ENCODE measurements around the gene EYA2. TPM values are rescaled to one million over a fixed set of nuclear protein-coding genes. Genes with fewer than 3 reads are reported as not detected.
"Not testable (repeated sequence)": the region's sequence is repeated elsewhere in the genome, so short reads cannot be mapped to it uniquely, and the experiment has no call there.

The EYA2 gene
- total RNA-seq, 1 donor from 2014 or later: 1.3 TPM

DNA sequence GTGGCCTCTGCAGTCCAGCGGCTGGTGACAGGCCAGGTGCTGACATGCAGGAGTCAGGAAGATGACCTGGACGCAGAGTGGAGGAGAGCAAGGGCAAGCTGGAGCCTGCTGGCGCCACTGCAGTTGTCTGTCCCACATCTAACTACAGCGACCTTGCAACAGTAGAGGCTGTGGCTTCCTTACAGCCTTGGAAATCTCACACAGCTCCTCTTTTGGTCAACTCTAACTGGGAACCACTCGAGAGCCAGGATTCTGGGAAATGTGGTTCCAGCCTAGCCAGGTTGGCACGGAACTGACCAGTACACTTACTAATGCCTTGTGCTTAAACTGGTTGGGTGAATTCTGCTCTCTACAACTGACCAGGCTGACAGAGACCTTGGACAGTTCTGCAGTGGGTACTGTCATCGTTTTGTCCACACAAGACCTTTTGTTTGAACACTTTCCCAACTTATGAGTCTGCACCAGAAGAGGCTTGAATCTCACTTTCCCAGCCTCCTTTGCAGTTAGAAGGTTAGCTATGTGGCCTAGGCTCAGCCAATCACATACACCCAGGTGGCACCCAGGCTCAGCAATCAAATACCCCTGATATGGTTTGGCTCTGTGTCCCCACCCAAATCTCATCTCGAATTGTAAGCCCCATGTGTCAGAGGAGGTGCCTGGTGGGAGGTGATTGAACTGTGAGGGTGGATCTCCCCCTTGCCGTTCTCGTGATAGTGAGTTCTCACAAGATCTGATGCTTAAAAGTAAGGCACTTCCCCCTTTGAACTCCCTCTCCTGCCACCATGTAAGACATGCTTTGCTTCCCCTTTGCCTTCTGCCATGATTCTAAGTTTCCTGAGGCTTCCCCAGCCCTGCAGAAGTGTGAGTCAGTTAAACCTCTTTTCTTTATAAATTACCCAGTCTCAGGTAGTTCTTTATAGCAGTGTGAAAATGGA is 308.4 kb downstream of the EYA2 start:
- peak overlapping the region; percentile 0 for H3K27ac Mint-ChIP-seq (ENCODE audit: unreplicated experiment)
- H3K4me3 Mint-ChIP-seq: no peak overlapping the region
- H3K9me3 Mint-ChIP-seq: no peaks in the 10 kb centered on the region
- peaks cover 5% of the 10 kb centered on the region for H3K36me3 Mint-ChIP-seq (ENCODE audit: low read depth)
- peaks cover 16% of the 10 kb centered on the region for H3K4me1 Mint-ChIP-seq
- DNase-seq (ENCODE audit: low read depth, low spot score): no peak
- H3K27me3 Mint-ChIP-seq (ENCODE audit: low read depth): no peaks in the 10 kb centered on the region
- TF ChIP-seq, protein P1, sequence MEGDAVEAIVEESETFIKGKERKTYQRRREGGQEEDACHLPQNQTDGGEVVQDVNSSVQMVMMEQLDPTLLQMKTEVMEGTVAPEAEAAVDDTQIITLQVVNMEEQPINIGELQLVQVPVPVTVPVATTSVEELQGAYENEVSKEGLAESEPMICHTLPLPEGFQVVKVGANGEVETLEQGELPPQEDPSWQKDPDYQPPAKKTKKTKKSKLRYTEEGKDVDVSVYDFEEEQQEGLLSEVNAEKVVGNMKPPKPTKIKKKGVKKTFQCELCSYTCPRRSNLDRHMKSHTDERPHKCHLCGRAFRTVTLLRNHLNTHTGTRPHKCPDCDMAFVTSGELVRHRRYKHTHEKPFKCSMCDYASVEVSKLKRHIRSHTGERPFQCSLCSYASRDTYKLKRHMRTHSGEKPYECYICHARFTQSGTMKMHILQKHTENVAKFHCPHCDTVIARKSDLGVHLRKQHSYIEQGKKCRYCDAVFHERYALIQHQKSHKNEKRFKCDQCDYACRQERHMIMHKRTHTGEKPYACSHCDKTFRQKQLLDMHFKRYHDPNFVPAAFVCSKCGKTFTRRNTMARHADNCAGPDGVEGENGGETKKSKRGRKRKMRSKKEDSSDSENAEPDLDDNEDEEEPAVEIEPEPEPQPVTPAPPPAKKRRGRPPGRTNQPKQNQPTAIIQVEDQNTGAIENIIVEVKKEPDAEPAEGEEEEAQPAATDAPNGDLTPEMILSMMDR (conservative IDR thresholded peaks at IDR 0.05): no peak

DNA sequence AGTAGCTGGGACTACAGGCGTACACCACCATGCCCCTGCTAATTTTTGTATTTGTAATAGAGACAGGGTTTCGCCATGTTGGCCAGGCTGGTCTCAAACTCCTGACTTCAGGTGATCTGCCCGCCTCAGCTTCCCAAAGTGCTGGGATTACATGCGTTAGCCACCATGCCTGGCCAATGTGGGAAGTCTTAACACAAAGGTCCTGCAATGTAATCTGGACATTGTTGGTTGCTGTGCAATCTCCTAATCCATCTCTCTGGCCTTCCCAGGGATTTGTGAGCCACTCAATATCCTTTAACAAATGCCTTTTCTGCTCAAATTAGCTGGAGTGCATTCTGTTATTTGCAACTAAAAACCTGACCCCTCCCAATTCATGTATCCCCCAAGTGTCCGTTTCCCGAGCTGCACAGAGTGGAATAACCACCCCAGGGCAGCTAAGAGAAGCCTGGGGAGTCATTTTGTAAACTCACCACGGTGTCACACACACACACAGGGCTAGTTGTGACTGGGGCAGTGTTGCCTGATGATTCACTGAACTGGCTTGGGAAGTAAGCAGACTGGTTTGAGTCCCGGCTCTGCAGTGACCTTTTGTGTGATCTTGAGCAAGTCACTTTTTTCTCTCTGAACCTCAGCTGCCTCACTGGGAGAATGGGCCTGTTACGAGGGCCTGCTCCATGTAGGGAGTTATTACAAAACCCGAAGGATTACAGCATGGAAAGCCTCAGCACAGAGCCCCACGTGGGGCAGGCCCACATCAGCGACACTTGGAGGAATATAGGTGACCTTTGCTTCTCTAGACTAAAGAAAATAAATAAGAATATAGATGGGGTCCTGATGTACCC is 309.6 kb downstream of the EYA2 start:
- Mint-ChIP-seq H3K9me3 (no peaks in the 10 kb centered on the region), H3K27ac (ENCODE audit: unreplicated experiment) (no peak overlapping the region), H3K4me3 (no peak overlapping the region), H3K27me3 (ENCODE audit: low read depth) (no peaks in the 10 kb centered on the region), H3K4me1 (peaks cover 16% of the 10 kb centered on the region), H3K36me3 (ENCODE audit: low read depth) (peaks cover 7% of the 10 kb centered on the region)
- TF ChIP-seq, protein P1 (conservative IDR thresholded peaks at IDR 0.05): no peak
- DNase-seq (ENCODE audit: low read depth, low spot score): no peak

DNA sequence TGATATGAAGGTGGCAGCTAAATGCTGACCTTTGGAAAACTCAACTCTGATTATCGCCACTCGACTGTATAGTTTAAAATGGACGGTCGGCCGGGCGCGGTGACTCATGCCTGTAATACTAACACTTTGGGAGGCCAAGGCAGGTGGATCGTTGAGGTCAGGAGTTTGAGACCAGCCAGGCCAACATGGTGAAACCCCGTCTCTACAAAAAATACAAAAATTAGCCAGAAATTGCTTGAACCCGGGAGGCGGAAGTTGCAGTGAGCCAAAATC is 310.1 kb downstream of the EYA2 start:
- H3K4me3 Mint-ChIP-seq; H3K36me3 Mint-ChIP-seq (ENCODE audit: low read depth); H3K27ac Mint-ChIP-seq (ENCODE audit: unreplicated experiment): not testable (repeated sequence)

DNA sequence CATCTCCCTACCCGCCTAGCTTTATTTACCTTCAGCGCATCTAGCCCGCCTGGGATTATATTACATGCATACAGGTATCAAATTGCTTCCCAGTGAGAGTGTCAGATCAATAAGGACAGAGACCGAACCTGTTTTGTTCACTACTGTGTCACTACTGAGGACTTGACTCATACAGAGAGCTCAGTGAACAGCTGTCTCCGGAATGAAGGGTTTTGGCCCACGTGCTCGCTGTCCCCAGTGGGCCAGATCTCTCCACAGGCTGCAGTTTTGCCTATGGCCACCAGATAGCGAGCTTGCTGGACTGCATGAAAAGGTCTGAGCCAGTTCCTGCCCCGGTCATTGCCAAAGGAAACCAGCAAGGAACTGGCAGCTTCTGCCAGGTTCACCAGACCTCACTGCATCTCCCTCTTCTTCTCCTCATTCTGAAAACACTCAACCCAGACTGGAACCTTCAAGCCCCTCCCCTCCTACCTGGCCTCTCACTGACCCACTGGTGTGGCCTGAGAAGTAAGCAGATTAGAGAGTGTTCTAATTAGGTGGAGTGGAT is 311.0 kb downstream of the EYA2 start:
- TF ChIP-seq, protein P1 (conservative IDR thresholded peaks at IDR 0.05): peak; percentile 56
- Mint-ChIP-seq H3K9me3 (no peaks in the 10 kb centered on the region), H3K36me3 (ENCODE audit: low read depth) (peaks cover 10% of the 10 kb centered on the region), H3K4me3 (peak overlapping the region; percentile 24), H3K4me1 (peaks cover 16% of the 10 kb centered on the region), H3K27me3 (ENCODE audit: low read depth) (no peaks in the 10 kb centered on the region), H3K27ac (ENCODE audit: unreplicated experiment) (no peak overlapping the region)
- DNase-seq (ENCODE audit: low read depth, low spot score): peak; percentile 43

More for the DNA sequence above, 310.1 kb downstream of the EYA2 start:
- peaks cover 16% of the 10 kb centered on the region for H3K4me1 Mint-ChIP-seq
- not testable (repeated sequence) for H3K27me3 Mint-ChIP-seq (ENCODE audit: low read depth); DNase-seq (ENCODE audit: low read depth, low spot score); H3K9me3 Mint-ChIP-seq

DNA sequence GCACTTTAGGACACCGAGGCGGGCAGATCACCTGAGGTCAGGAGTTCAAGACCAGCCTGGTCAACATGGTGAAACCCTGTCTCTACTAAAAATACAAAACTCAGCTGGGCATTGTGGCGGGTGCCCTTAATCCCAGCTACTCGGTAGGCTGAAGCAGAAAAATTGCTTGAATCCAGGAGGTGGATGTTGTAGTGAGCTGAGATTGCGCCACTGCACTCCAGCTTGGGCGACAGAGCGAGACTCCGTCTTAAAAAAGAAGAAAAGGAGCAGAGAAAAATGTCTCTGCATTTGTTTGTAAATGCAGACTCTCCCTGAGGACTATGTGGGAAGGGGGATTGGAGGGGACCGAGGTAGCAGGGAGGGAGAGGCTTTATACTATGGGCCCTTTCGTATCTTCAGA is 311.9 kb downstream of the EYA2 start:
- H3K27me3 Mint-ChIP-seq (ENCODE audit: low read depth); H3K27ac Mint-ChIP-seq (ENCODE audit: unreplicated experiment); H3K9me3 Mint-ChIP-seq; H3K36me3 Mint-ChIP-seq (ENCODE audit: low read depth); DNase-seq (ENCODE audit: low read depth, low spot score); H3K4me3 Mint-ChIP-seq: not testable (repeated sequence)
- H3K4me1 Mint-ChIP-seq: peaks cover 16% of the 10 kb centered on the region

DNA sequence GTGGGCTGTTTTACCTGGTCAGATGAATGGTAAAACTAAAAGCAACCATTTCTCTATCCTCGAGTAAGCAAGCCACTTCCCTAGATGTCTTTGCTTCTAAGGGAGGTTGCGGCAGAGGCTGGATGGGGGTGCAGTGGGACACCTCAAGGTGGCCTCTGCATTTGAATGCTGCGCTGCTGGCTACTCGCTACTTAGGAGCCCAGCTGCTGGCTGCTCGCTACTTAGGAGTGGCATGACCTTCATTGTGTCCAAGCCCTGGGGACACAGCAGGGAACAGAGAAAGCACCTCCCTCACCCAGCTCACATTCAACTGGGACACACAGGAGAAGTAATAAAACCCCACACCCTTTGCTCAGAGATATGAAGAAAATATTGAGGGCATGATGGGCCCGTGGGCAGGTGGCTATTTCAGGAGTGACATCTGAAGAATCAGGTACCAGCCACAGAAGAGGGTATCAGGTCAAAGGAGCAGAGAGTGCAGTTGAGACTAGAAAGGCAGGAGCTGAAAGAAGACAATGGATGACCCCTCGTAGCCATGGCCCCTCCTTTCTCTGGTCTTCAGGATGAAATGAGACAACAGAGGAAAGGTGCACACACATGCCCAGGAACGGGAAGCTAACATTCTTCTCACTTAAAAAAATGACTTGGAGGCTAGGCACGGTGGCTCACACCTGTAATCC is 312.5 kb downstream of the EYA2 start:
- Mint-ChIP-seq H3K4me3 (no peak overlapping the region), H3K27ac (ENCODE audit: unreplicated experiment) (no peak overlapping the region), H3K4me1 (peaks cover 16% of the 10 kb centered on the region), H3K27me3 (ENCODE audit: low read depth) (no peaks in the 10 kb centered on the region), H3K36me3 (ENCODE audit: low read depth) (peaks cover 10% of the 10 kb centered on the region), H3K9me3 (no peaks in the 10 kb centered on the region)
- DNase-seq (ENCODE audit: low read depth, low spot score): no peak
- TF ChIP-seq, protein P1 (conservative IDR thresholded peaks at IDR 0.05): no peak

Measured in neural crest cell (in vitro differentiated cells).